GM11168 (cell line): Measurements from ENCODE around the gene MSLN.

Experiments
- in situ Hi-C: fragments of 300-500 bp; cut with MboI; formaldehyde crosslinking; loops from one replicate; pipeline ENCODE4 v1.12.0; 2022; ENCODE audit warnings: low sequenced_read_pairs; ENCODE audit not compliant: unreplicated experiment

The MSLN gene

DNA sequence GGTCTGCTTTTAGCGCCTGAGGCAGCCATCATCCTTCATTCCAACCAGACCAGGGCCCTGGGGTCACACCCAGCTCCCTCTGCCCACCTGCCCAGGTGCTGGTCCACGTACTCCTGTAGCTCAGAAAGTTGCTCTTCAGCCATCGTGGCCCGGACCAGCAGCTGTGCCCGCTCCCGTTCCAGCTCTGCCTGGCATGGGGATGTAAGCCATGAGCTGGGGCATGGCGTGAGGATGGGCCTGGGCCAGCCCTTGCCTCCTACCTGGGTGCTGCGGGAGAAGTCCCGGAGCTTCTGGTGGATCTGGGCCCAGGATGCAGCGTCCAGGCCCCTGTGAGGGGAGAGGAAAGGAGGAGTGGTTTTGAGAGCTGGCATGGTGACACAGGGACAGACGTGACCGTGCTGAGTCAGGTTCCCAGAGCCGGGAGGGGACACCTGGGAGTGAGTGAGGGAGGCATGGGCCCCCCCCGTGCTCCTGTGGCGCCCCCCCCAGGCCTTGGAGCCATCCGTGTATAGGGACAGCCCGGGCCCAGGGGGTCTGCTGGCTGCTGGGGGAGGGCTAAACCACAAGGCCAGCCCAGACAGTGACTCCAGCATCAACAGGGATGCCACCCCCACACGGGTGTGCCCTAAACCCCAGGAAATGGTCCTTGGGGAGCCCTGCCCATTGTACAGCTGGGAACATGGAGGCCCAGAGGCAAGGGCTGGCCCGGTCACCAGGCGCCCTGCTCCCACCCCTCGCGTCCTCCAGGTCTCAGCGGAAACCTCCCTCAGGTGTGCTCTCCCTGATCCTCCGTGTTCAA lies 37.5 kb upstream of the MSLN start:
- in situ Hi-C loops: no loop called here

DNA sequence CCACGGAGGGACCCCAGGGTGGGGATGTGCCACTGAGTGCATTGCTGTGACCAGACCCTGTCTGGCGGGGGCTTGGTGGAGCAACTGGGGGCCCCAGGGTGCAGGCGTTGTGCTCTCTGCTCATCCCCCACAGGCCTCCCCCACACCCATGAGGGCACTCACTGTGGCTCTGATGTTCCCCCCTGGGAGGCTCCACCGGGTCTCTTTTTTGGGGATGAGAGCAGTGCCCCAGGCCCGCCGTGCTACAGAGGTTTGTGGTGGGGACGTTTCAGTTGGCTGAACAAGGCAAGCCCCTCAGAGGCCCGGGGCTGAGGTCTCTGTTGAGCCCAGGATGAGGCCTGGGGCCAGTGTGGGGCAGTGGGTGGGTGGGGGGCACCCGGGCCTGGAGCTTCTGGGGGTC lies 36.8 kb upstream of the MSLN start:
- in situ Hi-C loops: no loop called here

DNA sequence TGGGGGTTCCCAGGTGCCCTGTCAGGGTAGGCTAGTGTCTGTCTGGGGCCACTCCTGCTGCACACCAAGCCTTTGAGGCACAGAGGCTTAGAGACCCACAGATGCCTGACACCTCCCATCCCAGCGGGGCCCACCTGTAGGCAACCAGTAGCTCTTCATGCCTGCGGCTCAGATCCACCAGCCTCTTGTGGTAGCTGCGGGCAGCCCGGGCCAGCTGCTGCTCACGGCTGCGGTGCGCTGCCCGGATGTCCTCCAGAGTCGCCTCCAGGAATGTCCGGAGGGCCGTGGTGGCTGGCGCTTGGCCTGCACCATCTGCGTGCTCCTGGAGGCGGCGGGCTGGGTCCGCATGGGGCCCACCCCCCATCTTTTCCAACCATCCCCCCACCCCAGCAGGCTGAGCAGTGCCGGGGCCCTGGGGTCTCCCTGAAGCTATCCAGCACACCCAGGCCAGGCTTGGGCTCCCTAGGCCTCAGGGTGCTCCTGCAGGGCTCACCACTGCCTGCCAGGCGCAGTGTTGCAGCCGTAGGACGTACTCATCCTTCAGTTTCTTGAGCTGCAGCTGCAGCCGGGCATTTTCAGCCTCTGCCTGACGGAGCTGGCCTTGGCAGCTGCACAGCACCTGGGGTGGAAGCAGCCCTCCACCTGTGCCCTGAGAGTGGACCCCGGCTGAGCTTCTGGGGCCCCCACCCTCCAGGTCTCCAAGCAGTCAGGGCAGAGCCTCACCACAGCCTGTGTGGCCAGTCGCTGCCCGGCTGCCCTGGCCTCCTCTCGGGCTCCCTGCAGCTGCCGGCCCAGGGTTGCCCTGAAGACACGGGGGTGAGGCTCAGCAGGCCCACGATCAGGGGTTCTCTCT lies 36.1 kb upstream of the MSLN start:
- in situ Hi-C loops: no loop called here

DNA sequence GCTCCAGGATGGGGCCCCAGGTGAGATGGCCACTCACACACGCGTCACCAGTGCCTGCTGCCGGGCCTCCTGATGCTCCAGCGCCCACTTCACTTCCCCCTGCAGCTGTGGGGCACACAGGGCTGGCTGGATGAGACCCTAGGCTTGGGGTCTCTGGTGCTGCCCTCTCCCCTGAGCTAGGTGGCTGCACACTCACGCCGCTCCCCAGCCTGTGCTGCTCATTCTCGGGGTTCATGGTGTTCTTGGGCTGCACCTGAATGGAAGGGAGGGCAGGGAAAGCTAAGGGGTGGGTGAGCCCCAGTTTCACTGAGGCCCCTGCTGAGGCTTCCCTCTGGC lies 35.5 kb upstream of the MSLN start:
- in situ Hi-C loops: no loop called here

DNA sequence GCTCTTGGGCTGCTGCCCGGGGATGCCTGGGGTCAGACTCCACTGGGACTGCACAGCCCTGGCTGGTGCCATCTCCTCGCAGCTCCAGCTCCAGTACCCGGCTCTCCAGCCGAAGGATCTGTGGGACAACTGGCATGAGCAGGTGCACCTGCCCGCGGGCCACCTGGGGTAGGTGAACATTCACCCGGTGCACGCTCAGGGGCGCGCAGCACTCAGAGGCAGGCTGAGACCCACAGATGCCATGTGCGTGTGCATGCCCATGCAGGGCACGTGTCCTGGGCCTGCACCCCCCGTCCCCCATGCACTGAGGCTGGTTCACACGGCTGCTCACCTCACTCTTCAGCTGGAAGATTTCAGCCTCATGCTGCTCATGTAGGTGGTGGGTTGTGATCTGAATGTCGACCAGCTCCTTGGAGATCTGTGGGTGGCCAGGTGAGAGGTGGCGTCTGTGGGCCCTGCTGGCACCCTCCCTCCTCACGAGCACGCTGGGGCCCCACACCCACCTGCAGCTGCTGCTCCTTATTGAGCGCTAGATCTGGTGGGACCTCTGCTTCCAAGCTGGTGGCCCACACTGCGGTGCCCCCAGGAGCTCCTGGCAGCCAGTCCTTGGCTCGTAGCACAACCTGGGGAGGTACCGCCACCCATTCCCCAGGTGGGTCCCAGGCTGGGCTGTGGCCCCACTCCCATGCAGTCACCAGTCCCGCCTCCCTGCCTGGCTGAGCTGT lies 34.9 kb upstream of the MSLN start:
- in situ Hi-C loops: no loop called here

DNA sequence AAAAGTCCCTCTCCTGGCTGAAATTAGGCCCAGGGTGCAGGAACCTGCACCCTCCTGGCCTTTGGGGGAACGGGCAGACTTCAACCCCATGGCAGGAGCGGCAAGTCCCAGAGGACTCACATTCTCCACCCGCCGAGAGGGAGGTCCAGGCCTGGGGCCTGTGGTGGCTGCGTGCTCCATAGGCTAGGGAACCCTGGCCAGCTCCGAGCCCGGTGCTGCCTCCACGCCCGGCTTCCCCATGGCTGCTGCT lies 34.4 kb upstream of the MSLN start:
- in situ Hi-C loops: no loop called here

DNA sequence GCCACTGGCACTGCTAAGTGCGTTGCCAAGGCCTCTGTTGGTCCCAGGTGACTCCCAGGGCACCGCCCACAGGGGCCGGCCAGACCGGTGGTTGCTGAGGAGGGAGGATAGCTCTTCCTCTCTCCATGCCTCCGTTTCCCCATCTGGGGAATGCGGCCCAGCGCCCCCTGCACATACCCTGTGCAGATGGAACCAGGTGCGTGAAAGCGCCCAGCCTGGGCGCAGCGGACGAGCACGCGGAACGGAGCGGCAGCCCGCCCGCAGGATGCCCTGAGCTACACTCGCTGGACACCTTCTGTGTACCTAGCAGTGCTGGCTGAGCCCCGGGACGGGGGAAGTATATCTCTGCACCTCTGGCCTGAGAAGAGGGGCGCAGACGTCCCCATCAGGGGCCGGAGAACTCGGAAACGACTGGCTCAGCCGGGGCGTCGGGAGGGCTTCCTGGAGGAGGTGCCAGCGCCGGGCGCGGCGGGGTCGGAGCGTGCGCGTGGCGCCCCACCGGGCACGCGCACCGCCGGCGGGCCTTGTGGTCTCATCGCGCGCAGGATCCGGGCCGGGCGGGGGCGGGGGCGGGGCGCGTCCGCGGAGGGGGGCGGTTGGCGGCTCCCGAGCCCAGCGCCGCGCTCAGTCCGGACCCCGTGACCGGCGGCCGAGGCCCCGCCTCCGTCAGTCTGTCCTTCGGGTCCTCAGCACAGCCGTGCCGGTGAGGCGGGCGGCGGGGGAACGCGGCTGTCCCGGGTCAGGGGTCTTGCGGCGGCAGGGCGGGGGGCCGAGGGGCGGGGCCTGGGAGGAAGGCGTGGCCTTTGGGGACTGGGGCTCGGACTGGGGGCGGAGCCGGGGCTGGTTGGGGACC lies 33.9 kb upstream of the MSLN start, which contains the start of the genes CCDC78 and HAGHL:
Gene CCDC78 (minus strand): TSS at position 6 of the 853 bp plus-strand sequence. CDS start 76 bp downstream, outside the sequence.
Gene HAGHL (plus strand): TSS at position 669 of the 853 bp plus-strand sequence. CDS start 404 bp downstream, outside the sequence.
- in situ Hi-C loops: no loop called here

DNA sequence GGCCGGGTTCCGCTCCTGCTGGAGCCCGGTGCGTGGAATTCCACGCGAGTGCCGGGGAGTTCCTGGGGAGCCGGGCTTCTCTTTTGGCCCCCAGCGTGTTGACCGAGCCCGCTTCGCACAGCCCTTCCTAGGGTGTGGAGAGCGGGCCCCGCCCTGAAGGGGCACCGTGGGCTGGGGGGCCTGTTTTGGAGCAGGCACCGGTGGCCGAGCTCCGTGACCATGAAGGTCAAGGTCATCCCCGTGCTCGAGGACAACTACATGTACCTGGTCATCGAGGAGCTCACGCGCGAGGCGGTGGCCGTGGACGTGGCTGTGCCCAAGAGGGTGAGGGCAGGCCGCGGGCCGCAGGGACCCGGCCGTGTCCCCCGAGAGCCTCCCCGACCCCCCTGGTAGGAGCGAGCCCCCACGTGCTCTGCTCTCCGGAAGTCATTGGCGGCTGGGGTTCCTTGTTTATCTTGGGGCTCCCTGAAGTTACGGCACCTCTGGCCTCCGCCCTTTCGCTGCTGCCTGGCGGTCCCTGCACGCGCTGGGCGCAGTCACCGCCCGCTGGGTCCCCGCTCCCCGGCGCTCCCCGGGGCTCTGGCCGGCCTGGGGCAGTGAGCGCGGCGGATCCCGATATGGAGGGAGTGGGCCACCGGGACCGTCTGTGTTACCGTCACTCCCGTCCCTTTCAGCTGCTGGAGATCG lies 33.1 kb upstream of the MSLN start:
- in situ Hi-C loops: no loop called here

DNA sequence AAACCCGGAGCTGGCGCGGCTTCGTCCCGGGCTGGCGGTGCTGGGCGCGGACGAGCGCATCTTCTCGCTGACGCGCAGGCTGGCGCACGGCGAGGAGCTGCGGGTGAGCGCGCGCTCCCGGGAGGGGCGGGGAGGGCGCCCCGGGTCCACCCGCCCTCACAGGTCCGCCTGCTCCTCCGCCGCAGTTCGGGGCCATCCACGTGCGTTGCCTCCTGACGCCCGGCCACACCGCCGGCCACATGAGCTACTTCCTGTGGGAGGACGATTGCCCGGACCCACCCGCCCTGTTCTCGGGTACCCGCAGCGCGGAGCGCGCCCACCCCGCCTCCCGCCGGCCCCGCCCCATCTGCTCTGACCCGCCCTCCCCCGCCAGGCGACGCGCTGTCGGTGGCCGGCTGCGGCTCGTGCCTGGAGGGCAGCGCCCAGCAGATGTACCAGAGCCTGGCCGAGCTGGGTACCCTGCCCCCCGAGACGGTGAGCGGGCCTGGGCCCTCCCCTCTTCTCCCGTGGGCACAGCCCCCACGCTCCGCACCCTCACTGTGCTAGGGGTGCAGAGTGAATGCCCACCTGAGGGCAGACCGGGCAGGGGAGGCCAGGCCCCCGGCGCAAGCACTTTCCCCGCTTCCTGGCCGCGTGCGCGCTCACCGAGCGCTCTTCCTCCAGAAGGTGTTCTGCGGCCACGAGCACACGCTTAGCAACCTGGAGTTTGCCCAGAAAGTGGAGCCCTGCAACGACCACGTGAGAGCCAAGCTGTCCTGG lies 32.2 kb upstream of the MSLN start:
- in situ Hi-C loops: no loop called here

DNA sequence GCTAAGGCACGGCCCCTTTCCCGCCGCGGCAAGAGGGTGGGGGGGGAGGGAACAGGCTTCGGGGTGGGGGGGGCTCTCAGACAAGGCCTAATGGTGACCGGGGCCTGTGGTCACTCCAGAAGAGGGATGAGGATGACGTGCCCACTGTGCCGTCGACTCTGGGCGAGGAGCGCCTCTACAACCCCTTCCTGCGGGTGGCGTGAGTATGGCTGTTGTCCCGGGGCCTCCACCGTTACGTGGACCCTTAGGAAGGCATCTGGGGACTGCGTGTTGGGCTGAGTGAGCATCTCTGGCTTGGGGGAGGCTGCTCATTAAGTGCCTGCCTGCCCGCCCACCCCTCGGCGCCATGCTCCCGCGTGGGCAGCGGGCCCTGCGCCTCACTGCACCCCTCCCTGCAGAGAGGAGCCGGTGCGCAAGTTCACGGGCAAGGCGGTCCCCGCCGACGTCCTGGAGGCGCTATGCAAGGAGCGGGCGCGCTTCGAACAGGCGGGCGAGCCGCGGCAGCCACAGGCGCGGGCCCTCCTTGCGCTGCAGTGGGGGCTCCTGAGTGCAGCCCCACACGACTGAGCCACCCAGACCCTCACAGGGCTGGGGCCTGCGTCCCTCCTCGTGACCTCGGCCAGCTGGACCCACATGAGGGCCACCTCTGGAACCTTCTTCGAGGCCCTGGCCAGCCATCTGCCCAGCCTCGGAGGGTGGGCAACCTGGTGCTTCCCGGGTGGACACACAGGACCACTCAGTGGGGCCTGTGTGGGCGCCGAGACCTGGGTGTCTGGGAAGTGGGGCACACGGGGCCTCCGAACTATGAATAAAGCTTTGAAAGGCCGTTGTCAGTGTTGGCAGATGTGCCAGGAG lies 31.4 kb upstream of the MSLN start:
- in situ Hi-C loops: no loop called here

DNA sequence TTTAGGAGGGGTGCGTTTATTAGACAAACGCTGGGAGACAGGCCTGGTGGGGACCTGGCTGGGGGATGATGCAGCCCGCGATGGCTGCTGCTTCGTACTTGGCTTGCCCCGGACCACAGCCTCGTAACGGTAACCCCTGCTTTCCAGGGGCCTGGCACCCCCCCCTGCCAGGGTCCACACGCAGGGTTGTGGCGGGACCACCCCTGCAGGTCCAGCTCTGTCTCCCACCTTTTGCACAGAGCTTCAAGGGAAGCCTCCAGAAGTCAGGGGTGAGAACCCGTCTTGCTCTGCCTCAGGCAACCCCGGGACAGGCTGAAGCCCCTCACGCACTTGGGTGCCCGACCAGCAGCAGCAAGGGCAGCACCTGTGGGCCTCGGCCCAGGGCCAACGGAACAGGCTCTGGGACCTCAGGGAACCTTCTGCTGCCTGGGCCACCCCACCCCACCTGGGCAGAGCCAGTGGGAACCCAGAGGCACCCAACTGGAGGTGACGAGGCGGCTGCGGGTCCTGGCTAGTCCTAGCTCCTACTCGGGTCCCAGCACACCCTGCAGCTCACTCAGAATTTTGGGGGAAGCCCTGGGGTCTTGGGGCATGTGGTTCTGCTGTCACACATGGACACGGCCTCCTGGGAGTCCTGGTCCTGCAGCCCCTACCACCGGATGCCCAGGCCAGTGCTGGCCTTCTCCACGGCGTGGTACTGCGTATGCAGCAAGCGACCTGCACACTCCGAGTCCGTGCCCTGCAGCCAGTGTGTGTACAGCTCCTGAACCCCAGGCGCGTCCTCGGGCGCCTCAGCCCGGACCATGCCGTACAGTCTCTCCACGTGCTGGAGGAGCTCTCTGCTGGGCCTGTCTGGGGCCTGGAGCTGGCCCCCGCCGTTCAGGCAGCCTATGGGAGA lies 30.5 kb upstream of the MSLN start:
- in situ Hi-C loops: no loop called here

DNA sequence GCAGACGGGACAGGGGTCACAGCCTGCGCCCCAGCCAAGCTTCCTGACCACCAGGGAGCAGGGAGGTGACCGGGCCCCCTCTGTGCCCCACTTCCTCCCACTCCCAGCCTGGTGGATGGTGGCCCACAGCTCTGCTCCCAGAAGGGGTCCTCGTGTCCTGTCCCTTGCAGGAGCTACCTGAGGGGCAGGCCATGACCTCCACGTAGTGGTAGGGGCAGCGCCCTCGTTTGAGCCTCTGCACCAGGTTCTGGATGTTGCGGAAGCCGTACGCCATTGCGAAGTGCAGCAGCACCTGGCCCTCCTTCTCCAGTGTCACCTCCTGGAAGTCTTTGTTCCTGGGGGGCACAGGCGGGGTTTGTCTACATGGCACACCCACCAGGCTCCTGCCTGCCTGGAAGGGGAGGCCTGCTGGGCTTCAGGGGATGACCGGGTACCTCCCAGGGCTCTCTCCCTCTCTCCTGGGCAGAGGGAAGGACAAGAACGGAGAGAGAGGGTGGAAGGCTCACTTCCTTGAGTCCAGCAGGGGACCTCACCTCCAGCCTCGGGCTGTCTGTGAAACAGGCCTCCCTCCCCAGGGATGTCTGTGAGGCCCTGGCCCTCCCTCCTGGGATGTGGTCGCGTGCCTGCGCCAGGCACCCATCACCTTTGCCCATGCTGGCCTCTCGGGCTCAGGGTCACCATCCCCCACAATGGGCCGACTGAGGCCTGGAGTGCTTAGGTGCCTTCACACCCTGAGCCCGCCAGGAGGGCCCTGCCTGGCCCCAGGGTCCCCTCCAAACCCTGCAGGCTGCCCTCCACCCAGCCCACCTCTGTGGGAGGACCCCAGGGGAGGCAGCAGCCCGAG lies 29.6 kb upstream of the MSLN start:
- in situ Hi-C loops: no loop called here

DNA sequence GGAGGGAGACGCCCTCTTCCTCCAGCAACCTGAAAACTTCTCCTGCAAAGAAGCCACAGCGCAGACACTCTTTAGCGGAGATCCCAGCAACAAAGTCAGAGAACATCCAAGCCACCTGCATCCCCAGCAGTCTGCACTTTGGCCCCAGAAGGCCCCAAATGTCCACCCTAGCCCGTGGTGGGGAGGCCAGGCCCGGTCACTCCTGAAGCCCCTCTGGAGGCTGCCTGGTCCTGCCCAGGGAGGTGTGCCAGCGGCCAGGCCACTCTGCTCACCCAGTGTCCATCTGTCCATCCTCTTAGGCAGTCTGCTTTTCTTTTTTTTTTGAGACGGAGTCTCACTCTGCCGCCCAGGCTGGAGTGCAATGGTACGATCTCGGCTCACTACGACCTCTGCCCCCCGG lies 28.2 kb upstream of the MSLN start:
- in situ Hi-C loops: no loop called here

DNA sequence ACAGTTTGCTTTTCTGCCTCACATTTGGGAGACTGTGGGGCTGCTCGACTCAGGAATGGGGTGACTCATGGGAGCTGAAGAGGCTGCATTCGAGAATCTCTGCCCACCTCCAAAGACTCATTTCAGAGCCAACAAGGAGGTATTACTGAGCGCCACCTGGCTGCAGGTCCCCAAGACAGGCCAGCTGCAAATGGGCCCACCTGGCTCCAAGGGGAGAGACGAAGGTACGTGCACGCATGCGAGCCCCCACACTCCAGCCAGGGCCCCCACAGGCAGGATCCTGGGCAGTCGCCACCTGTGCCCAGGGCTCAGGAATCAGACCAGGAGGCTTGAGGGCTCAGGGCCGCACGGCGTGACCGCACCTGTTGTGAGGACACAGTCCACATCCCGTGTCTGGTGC lies 27.6 kb upstream of the MSLN start:
- in situ Hi-C loops: no loop called here

DNA sequence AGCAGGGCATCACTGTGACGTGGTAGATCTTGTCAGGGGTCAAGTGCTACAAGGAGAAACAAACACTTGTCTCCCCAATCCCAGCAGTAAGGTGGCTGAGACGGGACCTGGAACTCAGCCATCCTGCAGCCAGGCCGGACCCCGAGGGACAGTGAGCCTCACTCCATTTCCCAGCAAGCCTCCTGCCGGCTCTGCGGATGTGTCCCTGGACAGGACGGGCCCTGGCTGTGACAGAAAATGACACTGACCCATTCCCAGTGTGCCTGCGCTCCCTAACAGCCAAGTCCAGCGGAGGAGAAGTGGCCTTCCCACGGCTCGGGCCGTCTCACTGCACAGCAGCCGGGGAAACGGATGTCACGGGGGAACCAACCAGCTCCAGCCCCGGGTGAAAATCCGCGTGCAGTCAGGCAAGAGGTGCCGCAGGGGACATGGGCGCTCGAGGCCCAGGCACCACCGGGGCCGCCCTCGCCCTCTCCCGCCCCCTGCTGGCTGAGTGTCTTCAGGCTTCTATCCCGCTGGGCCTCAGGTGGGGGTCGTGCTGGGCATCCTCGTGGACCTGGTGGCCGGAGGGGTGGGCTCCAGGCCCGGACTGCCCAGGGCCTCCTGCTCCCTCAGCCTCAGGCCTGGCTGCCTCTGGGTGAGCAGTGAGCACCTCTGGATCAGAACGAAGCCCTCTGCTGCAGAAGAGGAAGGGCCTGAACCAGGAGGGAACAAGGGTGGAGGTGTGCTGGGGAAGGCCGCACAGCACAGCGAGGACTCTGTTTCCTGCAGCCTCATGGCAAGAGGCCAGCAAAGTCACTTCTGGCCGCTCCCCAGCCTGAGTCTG lies 26.9 kb upstream of the MSLN start:
- in situ Hi-C loops: no loop called here
